NCI-H82 treated with DMSO at 0.1 percent for 48 hours (cell line): ENCODE results near the gene EXOC6B.

Source experiments
- DNase-seq: peaks from one replicate; lab custom pipeline; 2025; ENCODE audit not compliant: unreplicated experiment; lab: John Stamatoyannopoulos, UW

EXOC6B gene

DNA sequence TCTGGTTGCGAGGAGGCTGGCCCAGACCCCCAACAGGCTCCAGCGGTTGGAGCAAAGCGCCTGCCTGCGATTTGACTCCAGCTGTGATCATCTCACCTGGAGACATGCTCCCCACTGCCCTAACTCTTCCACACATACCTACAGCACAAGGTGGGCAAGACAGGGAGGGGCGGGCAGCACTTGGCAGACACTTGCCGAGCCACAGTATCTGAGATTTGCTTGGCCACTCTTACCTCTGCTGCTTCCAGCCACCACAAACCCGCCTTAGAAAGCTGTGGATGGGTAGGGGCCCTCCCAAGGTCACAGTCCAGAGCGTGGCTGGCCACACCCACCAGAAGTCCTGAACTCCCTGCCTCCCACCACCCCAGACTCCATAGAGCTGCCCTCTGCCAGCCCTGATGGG lies 686.4 kb downstream of the EXOC6B start:
- no peak for DNase-seq

DNA sequence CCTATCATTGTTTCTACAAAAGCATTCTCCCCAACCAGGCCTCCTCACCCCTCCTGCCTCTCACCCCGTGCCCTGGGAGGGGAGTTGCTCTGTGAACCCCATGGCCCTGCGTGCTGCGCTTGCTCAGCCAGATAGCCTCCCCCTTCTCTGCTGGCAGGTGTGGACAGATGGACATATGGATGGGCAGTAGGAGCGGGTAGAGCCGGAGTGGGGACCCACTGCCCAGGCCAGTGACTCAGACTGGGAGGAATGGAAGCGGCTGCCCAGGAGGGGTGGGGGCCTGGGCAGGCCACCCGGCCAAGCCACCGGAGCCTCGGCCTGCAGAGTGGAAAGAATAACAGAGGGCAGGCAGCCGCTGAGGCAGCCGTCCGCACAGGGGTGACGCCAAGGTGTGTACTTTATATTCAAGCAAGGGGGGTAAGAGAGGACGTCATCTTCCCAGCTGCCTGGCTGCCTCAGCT lies 686.9 kb downstream of the EXOC6B start:
- no peak for DNase-seq

DNA sequence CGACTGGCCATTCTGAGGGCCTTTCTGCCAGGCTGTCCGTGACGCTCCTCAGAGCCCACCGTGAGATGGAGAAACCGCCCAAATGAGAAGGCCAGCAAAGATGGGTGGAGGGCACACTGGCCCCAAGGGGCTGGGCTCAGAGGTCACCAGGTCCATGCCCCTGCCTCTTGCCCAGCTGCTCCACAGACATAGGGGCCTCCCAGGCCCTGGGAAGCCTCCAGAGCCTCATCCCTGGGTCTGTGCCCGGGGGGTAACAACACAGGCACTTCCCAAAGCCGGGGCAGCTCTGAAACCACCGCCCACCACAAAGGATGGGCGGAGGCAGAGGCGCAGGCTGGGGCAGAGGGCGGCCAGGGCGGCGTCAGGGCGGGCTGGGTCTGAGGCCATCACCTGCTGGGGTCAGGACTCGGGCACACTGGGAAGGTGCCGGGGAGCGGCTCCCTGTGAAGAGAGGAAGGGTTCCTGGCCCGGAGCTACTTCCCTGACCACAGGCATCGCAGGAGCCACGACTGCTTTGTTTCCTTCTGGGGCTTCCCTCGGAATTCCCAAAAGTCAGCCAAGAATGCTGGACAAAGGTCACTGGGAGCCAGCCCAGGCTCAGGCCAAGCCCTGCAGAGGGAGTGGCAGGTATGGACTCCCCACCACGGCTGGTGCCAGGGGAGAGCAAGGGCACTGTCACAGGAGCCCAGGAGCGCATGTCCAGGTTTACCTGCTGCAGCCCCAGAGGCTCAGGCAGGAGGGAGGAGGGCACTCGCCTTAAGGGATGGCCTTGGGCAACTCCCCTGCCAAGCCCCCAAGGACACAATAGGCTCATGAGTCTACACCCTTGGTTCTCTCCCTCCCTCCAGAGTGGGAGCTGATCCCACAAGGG lies 687.6 kb downstream of the EXOC6B start:
- DNase-seq = no peak

DNA sequence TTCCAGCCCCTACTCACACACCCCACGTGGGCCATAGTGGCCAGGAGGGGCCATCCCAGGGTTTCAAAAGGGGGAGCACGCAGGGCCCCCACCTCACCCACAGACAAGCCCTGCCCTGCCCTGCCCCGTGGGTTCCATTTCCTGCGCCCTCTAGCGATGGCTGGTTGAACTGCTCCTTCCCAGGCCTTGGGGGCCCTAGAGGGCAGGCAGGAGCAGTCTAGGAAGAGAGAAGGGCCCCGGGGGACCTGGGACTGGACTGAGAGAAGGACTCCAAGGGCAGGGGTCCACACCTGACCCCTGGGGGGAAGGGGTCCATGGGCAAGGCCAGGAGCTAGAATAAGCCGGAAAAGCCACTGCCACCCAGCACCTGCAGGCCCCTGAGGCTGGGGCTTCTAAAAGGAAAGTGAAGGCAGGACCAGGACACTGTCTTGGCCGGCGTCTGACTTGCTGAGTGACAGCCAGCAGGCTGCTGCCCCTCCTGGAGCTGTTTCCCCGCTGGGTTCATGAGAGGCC lies 688.3 kb downstream of the EXOC6B start:
- DNase-seq = peak; percentile 7

DNA sequence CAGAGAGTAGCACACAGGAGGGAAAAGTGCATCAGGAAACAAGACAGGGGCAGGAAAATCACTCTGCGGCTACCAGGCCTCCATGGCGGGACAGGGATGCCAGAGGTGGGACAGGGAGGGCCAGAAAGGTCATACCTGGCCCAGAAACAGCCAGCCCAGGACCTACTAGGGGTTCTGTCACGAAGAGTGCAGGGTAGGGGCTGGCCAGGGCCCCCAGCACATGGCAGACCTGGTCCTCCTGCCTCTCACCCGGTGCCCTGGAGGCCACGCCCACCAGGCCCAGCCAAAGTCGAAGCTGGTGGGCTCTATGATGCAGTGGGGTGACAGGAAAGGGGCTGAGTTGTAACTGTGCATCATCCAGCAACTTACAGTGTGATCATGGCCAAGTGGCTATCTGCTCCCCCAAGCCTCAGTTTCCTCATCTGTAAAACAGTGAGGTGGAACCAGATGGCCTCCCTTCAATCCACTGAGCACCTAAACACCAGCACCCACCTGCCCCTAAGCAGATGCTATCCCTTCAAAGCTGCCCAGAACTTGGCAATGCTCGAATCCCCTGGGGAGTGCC lies 688.8 kb downstream of the EXOC6B start:
- no peak for DNase-seq

DNA sequence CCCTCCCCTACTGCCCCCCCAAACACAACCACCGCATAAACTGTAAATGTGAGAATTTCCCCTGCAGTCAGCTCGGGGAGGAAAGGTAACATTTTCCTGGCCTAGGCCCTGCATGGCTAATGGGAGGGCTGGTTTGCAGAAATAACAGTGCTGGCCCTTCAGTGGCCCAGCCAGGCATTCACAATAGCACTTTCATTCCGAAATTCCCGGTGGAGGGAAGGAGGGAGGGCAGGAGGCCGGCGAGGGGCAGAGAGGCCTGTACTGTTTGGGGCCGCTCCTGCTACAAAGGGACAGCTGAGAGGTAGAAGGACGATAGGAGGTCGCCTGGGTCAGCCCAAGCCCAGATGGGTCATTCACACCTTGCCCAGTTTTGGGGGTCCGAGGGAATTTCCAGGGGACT lies 689.5 kb downstream of the EXOC6B start:
- no peak for DNase-seq

DNA sequence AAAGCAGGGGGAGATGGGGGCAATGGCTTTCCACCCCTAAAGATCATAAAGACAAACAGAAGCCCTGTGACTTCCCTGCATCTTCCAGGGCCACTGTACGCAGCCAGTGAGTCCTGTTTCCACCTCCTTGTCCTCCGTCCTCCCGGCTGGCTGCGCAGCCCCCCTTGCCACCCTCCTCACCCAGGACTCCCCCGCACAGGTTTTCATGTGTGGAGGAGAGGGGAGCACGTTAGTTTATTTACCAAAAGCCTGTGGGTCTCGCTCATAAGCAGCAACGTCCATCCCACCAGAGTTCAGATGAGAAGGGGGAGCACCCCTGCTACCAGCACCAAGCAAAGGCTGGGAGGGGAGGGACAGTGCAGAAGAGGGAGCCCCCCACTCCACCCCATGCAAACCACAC lies 689.9 kb downstream of the EXOC6B start:
- DNase-seq = no peak

DNA sequence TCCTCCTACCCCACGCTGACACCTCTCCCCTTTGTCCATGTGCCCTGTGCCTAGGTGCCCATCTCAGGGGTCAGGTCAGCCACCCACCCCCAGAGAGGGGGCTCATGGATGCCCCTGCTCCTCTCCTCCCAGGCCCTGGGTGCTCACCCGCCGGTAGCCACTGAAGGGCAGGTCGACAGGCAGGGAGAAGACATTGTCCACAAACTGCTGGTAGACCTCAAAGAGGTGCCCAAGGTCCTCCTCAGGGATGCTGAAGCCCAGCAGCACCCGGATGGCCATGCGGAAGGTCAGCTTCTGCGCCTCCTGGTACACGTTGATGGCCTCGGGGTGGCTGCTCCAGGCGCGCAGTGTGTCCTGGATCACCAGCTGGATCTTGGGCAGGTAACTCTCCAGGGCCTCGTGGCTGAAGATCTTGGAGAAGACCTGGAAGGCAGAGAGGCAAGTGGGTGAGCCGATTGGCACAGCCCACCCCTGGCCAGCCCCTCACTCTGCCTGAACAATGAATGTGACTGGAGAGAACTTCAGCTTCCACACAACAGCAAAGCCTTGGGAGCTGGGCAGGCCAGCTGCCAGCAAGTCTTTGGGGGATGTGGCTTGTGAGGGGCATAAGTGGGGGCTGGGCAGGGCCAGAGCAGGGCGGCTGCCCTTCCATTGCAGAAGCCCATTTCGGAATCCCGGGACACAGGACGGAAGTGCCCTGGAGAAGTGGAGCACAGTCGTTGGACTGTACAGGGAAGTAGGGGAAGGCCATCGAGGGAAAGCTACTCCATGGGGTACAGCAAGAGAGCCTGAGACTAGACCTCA lies 690.6 kb downstream of the EXOC6B start:
- no peak for DNase-seq

DNA sequence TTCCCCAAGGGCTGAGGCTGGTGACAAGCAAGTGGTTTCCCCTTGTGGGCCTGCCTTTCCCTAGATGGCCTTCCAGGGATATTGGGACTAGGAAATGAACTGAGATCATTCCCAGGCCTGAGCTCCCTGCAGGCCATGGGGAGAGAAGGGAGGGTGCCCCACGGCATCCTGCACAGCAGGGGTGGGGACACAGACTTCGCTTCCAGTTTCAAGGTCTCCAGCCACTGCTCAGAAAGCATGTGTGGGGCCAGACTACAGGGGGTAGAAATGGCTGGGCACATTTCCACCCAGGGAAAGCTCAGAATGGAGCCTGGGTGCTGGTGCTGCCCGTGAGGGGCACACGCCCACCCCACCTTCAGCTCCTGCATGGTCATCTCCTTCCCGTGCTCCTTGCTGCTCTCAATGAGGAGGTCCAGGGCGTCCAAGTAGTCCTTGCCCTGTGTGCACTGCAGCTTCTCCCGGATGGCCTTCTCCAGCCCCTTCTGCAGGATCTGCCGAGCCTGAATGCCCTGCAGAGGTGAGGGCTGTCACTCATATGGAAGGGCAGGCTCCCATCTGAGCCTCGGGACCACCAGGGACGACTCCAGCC lies 691.3 kb downstream of the EXOC6B start:
- no peak for DNase-seq

DNA sequence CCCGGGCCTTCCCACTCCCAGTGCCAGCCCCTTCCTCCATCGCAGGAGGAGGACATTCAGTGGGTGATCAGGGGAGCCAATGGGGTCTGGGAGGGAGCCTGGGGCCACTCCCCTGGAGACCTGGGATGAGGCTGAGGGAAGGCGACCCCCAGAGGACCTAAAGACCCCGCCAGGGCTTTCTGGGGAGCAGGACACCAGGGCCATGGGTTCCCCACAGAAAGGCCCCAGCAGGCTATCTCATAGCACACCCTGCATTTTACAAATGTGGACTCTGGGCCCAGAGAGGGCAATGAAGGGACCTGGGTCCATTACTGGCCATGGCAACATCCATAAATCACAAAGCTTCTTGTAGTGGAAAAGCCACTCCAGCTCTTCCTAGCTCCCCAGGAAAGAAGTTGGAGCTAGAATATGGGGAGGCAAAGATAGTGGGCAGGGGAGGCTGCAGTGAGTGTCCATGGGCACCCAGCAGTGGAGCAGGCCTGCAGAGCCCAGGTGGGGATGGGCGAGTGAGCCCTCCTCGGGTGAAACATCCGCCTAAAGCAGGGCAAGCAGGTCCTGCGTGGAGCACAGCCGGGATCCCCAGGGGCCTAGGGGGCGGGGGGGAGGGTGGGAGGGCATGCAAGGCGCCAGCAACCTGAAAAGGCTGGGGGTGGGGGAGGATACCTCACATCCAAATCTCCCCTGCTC lies 692.0 kb downstream of the EXOC6B start:
- no peak for DNase-seq

DNA sequence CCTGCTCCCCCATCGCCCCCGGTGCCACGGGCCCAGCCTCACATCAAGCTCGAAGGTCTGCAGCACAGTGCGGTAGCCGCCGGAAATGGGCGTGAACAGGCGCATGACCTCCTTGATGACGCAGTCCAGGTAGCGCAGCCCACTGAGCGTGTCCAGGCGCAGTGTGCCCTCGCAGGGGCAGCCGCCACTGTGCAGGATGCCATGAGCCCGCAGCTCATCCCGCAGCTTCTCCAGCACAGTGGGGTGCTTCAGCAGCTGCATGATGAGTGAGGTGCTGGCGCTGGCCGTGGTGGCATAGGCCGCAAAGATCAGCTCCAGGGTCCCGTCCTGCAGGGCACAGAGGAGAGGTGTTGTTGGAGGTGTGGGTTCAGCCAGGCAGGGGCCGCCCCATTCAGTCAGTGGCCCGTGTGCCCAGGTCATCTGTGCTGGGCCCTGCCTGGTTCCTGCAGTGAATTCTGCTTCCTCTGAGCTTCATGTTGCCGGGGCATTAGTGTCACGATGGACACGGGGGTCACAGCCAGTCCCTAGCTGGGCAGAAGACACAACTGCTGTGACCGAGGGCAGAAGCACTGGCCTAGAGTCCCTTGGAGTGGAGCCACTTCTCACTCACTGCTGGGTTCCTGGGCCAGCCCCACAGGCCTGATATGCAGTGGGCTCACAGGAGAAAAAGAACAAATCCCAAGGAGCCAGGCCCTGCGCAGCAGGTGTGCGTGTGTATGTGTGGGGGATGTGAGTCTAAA lies 692.7 kb downstream of the EXOC6B start:
- no peak for DNase-seq

DNA sequence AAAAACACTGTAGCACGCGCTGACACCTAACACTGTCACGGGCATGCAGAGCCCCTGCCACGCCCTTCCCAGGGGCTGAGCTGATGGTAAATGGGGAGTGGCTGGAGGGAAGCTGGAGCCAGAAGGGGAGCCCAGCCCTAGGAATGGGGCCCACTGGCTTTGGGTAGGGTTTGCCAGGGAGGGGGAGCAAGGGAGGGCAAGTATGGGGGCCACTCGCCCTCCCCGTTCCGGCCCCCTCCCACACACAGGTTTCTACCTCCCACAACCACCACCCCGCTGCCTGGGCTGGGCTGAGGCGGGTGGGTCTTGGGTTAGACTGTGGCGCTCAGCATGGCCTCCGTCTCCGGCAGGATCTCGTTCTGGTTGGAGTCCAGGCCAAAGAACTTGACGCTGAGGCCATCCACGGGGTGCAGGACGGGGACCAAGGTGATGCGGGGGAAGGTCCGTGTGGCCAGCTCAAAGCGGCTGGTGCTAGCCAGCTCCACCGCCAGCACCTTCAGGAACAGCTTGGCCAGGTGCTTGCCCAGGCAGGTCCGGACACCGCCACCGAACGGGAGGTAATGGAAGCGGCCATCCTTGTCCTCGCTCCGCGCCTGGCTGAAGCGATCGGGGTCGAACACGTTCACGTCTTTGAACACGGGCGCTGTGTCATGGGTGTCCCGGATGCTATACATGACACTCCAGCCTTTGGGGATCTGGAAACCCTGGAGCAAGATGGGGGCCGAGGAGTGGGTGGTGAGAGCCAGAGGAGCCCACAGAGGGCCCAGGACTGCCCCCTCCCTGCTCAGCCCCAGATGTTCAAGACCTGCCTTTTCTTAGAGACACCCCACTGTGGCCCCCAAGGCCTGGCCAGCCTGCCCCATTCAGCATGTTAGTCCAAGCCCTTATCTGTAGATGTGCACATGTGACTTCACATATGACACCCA lies 693.7 kb downstream of the EXOC6B start:
- no peak for DNase-seq

DNA sequence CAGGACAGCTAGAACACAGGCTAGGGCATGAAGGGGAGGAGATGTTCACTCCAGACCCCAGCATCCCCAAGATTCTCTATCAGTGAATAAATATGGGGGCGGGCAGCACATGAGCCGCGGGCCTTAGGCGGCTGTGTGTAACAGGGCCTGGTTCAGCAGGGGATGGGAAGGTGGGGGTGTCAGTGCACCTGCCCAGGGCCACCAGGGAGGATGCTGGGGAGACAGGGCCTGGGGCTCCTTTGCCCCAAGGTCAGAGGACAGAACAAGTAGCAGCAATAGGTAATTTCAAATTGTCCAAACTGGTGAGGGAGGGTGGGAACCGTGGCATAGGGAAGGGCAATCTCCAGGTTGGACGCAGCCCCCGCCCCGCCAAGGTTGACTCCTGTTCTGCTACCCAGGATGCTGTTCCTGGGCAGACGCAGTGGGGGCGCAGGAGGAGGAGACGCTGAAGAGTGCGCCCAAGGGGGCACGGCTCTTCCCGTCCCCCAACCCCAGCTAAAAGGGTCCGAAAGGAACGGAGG lies 694.4 kb downstream of the EXOC6B start:
- DNase-seq = no peak

DNA sequence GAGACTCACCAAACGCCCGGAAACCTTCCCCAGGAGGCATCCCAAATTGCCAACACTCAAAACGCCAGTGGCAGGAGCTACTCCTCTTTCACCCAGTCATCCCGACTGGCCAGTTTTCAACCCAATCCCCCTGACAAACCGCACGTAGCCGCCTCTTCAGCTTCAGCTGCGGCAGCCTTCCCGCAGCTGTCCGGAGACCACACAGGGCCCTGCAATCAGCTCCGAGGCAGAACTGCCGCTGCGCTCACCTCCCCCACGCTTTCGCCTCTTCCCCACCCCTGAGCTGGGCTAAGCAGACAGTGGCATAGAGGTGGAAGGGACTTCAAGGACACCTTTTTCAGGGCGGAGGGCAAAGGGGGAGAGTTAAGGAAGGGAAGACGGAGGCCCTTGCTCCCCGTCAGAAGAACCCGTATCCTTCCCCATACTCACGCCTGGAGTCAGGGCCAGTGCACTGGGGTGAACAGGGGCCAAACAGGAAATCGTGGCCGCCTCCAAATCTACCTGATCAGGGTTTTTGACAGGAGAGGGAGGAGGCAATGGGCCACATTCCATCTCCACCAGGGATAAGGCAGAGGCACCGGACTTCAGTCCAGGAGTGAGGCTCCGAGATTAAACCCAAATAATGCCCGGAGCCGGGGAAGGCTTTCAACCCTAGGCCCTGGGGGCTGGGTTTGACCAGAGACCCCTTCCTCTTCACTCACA lies 695.0 kb downstream of the EXOC6B start:
- no peak for DNase-seq

DNA sequence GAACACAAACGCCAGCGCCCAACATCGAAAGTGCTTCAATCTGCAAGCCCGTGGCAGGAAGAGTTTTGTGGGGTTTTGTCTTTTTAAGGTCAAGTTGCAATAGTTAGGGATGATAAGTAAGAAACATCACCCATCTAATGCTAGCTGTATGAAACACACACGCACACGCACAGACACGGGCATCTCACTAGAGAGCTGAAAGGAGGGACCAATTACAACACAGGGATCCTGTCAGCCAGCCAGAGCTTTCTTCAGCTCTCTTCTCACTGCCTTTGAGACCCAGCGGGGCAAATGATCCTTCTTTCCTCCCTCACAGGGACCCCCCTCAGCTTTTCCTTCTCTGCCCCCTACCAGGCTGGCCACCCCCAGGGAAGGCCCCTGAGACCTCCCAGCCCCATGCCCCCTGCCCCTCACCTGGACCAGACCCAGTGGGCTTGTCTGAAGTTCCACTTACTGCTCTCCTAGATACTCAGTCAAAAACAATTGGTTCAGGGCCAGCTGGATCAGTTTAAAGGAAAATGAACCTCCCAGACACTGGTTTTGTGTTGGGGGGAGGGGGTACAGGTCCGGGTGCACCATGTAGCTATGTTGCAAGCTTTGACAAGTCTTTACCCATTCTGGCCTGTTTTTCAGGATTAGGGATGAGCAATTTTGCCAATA lies 696.0 kb downstream of the EXOC6B start:
- DNase-seq = no peak

DNA sequence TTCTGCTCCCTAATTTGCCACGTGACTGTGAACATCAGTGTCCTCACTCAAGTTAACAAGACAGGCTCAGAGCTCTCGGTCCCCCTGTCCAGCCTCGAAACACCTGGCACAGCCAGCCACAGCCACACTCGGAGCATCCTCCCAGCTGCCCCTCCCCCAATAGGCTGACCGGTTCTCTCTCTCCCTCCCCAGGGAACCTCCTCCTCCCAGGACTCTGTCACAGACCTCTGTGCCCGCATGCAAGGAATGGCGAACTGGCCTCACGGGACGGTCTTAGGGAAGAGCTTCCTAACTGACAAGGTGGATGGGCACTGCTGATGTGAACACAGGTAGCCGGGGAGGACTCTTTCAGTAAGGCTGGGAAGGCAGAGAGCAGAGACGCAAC lies 697.0 kb downstream of the EXOC6B start:
- no peak for DNase-seq

DNA sequence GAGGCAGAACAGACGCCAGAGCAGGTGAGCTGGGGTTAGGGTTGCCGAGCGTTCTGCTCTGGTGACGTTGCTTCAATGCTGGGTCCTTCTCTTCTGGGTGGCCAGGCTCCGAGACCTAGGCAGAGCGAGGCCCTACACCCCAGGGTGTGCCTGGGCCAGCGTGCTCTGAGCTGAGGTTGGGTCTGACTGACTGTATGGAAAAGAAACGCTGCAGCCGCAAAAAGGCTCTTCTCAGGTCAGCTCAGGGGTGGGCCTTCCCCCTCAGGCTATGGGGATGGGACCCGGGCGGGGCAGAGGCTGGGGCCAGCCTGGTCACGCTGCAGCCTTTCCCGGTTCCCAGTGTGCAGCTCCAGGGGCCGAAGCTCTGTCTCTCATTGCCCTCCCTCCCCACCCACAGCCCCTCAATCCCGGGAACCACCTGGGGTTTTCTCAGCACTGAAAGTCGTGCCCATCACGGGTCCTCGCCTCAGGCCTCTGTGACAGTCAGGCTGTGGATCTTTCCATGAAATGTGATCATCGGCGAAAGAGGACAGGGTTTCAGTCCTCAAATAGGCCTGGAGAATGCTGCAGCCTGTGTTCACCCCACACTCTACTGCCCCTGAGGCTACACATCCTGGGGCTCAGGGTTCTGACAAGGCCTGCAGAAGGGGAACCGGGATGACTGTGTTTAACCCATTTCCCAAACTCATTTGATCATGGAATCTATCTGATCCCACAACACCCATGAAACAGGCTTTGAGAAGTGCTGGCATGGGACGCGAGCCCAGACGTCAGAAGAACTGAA lies 697.6 kb downstream of the EXOC6B start:
- no peak for DNase-seq
